ENCODE measurements around the gene NEDD8. TPM values are rescaled to one million over a fixed set of nuclear protein-coding genes. Genes with fewer than 3 reads are reported as not detected.

The NEDD8 gene
- total and polyA plus RNA-seq, 2 donors (not counting 3 experiments of a cell fraction or from before 2014, with no cell fraction given): 243 to 316 TPM

- no TSS peak for BruUV-seq (replicated peaks)
- intact Hi-C loops (cut with micrococcal nuclease) (no loop called here), dilution Hi-C loops (cut with MboI; ENCODE audit: extremely low pct_ligation_motif_present, low sequenced_read_pairs) (no loop called here)
- TF ChIP-seq MYC (IDR thresholded peaks at IDR 0.05; ENCODE audit: low read depth, low read length) (no peak), FOS (IDR thresholded peaks at IDR 0.05; ENCODE audit: borderline replicate concordance, insufficient read depth, low read length) (no peak), POLR2A (IDR thresholded peaks at IDR 0.05; ENCODE audit: low read depth, low read length) (no peak), POLR2AphosphoS5 (IDR thresholded peaks at IDR 0.05; ENCODE audit: insufficient read depth, low read depth, low read length) (no peak), GATA2 (IDR thresholded peaks at IDR 0.05; ENCODE audit: insufficient read depth, insufficient read length, low read depth, low read length) (no peak), CTCF (IDR thresholded peaks at IDR 0.05; ENCODE audit: extremely low read depth in 1 of 2, insufficient read depth in 1 of 2, low read depth in 1 of 2, low read length in 2 of 2) (no peak), EZH2 (IDR thresholded peaks at IDR 0.05; ENCODE audit: borderline replicate concordance, low read depth, low read length, severe bottlenecking) (no peak), JUN (IDR thresholded peaks at IDR 0.05; ENCODE audit: borderline replicate concordance, insufficient read depth, insufficient read length, low read depth) (no peak), MAX (IDR thresholded peaks at IDR 0.05; ENCODE audit: insufficient read depth, insufficient read length) (no peak)
- Histone ChIP-seq H3K4me1 (ENCODE audit: control insufficient read depth, extremely low read depth, insufficient read depth, low read length) (no peaks in the 10 kb centered on the region), H3K79me2 (ENCODE audit: control insufficient read depth, insufficient read depth, low read length) (no peaks in the 10 kb centered on the region), H3K9me3 (replicated peaks; ENCODE audit: control insufficient read depth, insufficient read depth, low read length) (no peaks in the 10 kb centered on the region), H4K20me1 (replicated peaks; ENCODE audit: control insufficient read depth, extremely low read depth, insufficient read depth, low read length) (no peaks in the 10 kb centered on the region), H3K9ac (replicated peaks; ENCODE audit: extremely low read depth, insufficient read depth, low read length) (no peak overlapping the region), H3K36me3 (ENCODE audit: control insufficient read depth in 2 of 2, extremely low read depth in 1 of 2, insufficient read depth in 2 of 2, low read length in 2 of 2) (peaks cover 0 to 3% of the 10 kb centered on the region in 2 experiments), H3K4me3 (replicated peaks in 1 of 3; ENCODE audit: insufficient read depth in 1 of 3, low read depth in 1 of 3, low read length in 3 of 3) (no peak overlapping the region), H2AFZ (ENCODE audit: low read depth, low read length) (no peak overlapping the region), H3K4me2 (ENCODE audit: insufficient read depth, low read length) (no peak overlapping the region), H3K9me1 (replicated peaks; ENCODE audit: control insufficient read depth, extremely low read depth, insufficient read depth, low read length) (no peaks in the 10 kb centered on the region), H3K27me3 (ENCODE audit: control insufficient read depth in 2 of 2, insufficient read depth in 2 of 2, low read length in 2 of 2) (no peaks in the 10 kb centered on the region), H3K27ac (ENCODE audit: insufficient read depth, low read depth, low read length) (no peak overlapping the region)
- ChIA-PET CTCF (interaction anchor here (0.8 to 1.6 kb wide), 3 partner anchors 16 kb away, joined by 3 to 4 read pairs (median 3); partner anchors contain the start of gene TINF2), POLR2A (no interaction called here)
- DNase-seq (ENCODE audit: low read depth, low spot score): no peak
- FAIRE-seq: no peak
Measured at GRCh38 chr14:24258548-24259265, 26.5 kb upstream of the NEDD8 start.

Data from endothelial cell of umbilical vein (primary cell).